Measurements from ENCODE around the gene ABHD17C.
A peak's percentile ranks its signal among the peaks of the same experiment; 100 is the strongest.

The ABHD17C gene

DNA sequence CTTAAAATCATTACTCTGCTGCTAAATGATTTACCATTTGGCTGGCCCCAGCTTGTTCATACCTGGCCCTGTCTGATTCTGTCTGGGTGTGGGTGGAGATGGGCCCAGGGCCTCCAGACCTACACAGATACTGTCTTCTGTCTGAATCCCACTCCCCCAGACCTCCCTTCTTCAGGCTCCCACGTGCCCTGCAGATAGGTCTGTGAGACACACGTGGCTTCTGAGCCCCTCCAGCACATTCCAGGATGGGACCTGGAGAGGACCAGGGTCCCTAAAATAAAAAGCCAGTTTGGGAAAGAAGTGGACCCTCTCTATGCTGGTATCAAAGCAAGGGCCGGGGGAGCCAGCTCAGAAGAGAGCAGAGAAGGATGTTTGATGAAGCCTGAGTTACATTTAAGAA is 69.4 kb downstream of the ABHD17C start:
- DNase-seq (ENCODE audit: low spot score): no peak

GRCh38 chr15:80766275-80766674 is 71.2 kb downstream of the ABHD17C start:
- DNase-seq (ENCODE audit: low spot score): no peak

GRCh38 chr15:80768158-80768557 is 73.0 kb downstream of the ABHD17C start:
- no peak for DNase-seq (ENCODE audit: low spot score)

DNA sequence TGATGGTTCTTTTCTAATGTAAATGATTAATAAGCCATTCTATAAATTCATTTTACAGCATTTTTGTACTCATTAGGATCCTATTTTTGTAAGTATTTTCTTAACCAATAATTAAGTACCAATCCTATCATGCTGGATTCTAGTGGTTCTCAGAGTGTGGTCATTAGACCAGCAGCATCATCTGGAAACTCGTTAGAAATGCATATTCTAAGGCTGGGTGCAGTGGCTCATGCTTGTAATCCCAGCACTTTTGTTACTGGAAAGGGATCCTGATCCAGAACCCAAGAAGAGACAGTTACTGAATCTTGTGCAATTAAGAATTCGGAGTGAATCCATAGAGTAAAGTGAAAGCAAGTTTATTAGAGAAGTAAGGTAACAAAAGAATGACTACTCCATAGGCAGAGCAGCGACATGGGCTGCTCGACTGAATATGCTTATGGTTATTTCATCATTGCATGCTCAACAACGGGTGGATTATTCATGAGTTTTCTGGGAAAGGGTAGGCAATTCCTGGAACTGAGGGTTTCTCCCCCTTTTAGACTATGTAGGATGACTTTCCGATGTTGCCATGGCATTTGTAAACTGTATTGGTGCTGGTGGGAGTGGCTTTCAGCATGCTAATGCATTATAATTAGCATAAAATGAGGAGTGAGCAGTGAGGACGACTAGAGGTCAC is 74.2 kb downstream of the ABHD17C start:
- DNase-seq (ENCODE audit: low spot score): no peak

DNA sequence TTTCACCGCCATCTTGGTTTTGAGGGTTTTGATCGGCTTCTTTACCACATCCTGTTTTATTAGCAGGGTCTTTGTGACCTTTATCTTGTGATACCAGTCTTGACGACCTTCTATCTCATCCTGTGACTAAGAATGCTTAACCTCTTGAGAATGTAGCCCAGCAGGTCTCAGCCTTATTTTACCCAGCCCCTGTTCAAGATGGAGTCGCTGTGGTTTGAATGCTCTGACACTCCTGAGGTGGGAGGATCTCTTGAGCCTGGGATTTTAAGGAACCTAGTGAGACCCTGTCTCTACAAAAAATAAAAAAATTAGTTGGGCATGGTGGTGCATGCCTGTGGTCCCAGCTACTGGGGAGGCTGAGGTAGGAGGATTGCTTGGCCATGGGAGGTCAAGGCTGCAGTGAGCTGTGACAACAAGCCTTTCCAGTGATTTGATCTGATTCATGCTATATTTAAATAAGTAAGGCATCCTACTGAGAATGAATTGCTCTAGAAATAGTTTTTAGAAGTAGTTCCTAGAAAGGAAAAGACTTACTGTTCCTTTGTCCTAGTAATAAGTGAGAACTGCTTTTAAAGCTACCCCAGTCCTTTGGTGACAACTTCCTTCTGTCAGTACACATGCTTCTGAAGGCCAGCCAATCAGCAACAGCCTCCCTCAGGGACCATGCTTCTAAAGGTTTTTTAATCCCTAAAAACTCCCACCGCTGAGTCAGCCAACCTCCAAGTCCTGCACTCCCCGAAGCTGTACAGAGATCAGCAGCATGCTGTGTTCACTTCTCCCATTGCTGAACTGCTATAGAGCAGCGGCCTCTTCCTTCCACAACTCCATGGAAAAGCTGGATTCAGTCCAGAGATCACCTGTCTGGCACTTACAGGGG is 75.0 kb downstream of the ABHD17C start:
- no peak for DNase-seq (ENCODE audit: low spot score)

- no peak for DNase-seq (ENCODE audit: low spot score)
These were observed 78.0 kb downstream of the ABHD17C start for GRCh38 chr15:80773122-80773551.

- no peak for DNase-seq (ENCODE audit: low spot score)
These were observed 78.8 kb downstream of the ABHD17C start for GRCh38 chr15:80773792-80774352.

DNA sequence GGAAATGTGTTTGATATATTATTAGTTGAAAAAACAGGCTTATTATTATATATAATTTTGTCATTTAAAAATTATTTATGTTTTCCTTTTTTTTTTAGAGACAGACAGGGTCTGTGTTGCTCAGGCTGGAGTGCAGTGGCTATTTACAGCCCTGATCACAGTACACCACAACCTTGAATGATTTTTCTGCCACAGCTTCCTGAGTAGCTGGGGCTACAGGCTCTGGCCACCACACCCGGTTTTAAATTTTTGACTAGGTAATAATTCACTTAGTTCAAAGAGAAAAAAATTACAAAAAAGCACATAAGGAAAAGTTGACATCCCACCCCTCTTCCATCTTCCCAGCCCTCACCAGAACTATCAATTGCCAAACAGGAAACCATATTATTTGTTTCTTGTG is 79.4 kb downstream of the ABHD17C start:
- no peak for DNase-seq (ENCODE audit: low spot score)

DNA sequence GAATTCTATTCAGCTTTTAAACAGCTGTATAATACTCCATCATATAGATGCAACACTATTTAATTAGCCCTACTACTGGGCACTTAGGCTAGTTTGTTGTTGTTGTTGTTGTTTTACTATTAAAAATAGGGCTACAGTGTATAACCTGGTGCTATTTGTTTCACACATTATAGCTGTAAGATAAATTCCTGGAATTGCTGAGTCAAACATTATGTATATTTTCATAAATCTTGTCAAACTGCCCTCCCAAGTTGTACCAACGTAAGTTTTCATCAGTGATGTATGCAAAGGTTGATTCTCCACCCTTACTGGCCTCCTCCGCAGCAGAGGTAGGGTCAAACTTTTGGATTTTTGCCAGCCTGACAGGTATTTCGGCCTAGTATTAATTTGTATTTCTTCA is 80.2 kb downstream of the ABHD17C start:
- DNase-seq (ENCODE audit: low spot score): no peak

- DNase-seq (ENCODE audit: low spot score): peak; percentile 72
These were observed 81.4 kb downstream of the ABHD17C start for GRCh38 chr15:80776420-80777045.

GRCh38 chr15:80777137-80777536 is 82.0 kb downstream of the ABHD17C start:
- DNase-seq (ENCODE audit: low spot score): peak; percentile 86

DNA sequence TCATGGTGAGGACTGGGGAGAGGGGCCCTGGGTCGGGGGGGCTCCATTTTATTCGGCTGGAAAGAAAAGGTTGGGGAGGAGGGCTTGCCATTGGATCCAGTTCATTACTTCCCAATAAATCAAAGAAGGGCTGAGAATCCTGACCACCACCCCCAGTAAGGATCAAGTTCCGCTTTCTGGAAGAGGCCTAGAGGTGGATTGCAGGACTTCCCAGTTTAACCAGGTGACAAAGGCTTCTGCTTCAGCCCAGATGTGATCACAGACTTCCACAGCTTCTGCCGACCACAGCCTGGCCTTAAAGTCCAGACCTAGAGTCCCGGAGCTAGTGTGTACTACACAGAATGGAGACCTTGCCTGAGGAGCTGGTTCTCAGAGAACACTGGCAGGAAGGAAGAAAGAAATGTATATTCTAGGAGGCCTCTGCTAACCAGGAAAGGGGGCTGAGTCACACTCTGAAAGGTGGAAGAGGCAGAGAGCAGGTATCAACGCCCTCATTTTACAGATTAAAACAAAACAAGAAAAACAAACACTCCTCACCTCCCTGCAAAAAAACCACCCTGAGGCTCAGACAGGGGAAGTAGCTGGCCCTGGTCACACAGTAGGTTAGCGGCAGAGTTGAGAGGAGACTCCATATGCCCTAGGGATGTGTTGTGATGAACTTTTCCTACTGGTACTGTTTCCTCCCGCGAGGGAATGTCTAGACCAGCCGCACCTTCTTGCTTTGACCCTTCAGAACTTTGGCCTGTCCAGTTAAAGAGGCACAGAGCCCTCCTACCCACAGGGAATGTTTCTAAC is 82.9 kb downstream of the ABHD17C start:
- DNase-seq (ENCODE audit: low spot score): no peak

DNA sequence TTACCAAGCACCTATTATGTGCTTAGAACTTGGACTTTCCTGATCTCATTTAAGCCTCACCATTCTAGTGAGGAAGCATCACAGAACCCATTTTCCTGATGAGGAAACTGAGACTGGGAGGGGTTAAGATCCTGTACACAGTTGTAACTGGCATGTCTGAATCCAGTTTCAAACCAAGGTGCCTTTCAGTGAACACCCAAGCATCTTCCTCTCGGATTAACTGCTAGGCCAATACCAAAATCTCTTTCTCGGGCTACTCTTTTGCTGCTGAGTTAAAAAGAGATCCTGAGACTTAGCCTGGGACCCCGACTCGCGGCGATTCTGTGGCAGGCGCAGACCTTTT is 83.5 kb downstream of the ABHD17C start:
- no peak for DNase-seq (ENCODE audit: low spot score)

- peak; percentile 94 for DNase-seq (ENCODE audit: low spot score)
These were observed 84.0 kb downstream of the ABHD17C start, which contains the start of gene CEMIP for GRCh38 chr15:80778964-80779657. Gene CEMIP (plus strand): TSS chr15:80779370. CDS start chr15:80873880, 94,510 bp downstream.

DNA sequence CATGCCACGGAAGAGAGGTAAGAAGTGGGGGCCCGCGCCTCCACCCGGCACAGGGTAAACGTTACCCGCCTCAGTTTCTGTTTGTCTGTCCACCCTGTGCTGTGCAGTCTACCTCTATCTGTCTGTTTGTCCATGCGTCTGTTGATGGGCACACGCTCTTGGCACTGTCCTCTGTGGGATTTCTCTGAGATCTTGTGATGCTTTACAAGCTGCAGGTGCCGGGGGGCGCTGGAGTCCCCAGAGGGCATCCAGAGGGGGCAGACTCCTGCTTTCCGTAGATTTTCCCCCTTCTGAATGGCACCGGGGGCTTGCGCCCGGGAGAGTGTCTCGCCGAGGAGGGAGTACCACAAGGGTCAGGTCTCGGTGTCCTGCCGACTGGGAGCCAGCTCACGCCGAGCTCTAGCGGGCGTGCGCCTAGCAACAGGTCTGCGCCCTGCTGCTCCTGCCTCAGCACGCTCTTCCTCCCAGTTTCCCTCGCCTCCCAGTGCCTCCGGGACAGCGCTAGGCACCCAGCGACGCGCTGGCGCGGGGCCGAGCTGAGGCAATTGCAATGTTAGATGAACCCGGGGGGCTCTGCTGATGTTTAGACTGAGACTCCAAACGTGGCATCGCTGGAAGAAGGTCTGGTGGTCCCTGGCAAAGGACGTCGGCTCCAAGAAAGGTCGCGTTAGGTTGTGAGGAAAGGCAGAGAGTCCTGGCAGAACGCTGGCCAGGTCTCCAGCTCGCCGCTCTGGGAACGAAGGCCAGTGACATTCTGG is 84.7 kb downstream of the ABHD17C start:
- DNase-seq (ENCODE audit: low spot score): peak; percentile 69

- DNase-seq (ENCODE audit: low spot score): peak; percentile 86
These were observed 85.5 kb downstream of the ABHD17C start for GRCh38 chr15:80780416-80781221.

DNA sequence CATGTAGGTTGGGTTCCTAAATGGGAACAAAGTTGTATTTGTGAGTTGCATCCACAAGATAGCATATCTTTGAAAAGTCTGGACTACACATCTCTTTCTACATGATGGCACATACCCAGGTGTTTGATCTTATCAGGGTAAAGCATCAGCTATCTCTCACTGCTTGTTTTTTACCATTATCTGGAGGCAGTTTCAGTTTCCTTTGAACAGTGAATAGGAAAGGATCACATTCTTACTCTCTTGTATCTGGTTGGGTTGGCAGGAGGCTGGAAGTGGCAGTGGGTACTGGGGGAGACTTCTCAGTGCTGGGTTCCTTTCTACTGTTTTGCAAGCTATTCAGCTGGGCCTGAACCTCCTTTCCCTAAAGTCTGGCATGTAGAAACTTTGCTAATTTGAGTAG is 88.2 kb downstream of the ABHD17C start:
- no peak for DNase-seq (ENCODE audit: low spot score)

DNA sequence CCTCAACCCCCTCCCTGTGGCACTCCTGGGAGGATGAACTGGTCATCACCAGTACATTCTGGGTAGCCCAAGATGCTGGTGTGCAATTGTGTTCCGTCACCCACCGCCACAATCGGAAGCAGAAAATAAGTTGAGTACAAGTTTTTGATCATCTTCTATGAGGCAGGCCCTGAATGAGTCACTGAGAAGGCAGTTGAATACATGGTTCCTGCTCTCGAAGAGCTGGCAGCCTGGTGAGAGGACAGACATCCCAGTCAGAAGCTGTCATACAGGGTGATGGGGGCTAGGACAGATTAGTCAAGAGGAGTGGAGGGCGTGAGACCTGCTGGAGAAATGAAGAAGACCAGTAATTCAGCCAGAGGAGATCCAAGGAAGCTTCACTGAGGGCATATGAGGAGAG is 90.2 kb downstream of the ABHD17C start:
- DNase-seq (ENCODE audit: low spot score): no peak

DNA sequence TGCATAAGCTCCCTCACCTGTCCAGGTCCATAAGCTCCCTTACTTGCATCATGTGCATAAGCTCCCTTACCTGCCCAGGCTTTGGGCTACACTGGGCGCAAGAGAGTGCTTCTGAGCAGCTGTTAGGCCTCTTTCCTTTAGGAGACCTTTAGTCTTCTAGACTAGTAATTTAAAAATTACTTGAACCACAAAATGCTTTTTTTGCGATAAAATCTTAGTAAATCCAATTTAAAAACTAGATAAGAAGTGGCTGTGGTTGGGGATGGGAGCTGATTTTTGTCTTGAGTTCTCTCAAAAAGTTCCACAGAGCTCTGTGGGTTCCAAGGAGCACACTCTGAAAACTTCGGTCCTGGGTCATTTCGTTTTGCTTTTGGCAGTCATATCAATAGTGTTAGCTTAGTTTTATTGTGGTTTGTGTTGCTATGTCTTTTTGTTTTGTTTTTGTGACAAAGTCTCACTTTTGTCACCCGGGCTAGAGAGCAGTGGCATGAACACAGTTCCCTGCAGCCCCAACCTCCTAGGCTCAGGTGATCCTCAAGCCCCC is 90.8 kb downstream of the ABHD17C start:
- DNase-seq (ENCODE audit: low spot score): no peak
